PC-9 (cell line): ENCODE measurements around the gene DNMBP.
A peak's percentile ranks its signal among the peaks of the same experiment; 100 is the strongest.

Source experiments
- EZH2 ChIP-seq: fragments of 200-600 bp; sonication (generic); IDR thresholded peaks from 2 replicates; pipeline ENCODE4 v1.8.0; 2017; ENCODE audit warnings: antibody characterized with exemption, low read depth
- TF ChIP-seq, protein P1 (sequence below): fragments of 200-600 bp; sonication (generic); conservative IDR thresholded peaks from 2 replicates; pipeline ENCODE4 v1.6.1; 2017; ENCODE audit warnings: mixed run types, antibody characterized with exemption, mild to moderate bottlenecking, moderate library complexity

DNA sequence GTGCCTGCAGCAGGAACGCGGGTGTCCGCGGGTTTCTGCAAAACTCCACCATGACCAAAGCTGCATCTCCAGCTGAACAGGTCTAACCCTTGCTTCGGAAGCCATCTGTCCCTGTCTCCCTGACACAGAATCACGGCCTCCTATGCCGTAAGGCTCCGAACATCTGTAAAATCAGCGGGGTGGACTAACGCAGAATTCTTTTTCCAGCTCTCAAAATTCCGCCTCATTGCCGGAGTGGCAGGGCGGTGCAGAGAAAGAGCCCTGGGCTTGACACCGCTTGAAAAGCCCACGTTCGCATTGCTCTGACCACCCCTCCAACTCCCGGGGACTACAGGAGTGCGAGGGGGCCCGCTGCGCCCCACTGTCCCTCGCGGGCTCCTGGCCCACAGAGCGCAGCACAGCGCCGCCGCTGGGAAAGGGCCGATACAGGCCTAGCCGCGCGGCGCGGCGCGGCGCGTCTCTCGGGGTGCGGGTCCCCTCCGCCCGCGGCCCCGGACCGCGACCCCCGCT, 409 bp downstream of the DNMBP start:
- TF ChIP-seq, protein P1, sequence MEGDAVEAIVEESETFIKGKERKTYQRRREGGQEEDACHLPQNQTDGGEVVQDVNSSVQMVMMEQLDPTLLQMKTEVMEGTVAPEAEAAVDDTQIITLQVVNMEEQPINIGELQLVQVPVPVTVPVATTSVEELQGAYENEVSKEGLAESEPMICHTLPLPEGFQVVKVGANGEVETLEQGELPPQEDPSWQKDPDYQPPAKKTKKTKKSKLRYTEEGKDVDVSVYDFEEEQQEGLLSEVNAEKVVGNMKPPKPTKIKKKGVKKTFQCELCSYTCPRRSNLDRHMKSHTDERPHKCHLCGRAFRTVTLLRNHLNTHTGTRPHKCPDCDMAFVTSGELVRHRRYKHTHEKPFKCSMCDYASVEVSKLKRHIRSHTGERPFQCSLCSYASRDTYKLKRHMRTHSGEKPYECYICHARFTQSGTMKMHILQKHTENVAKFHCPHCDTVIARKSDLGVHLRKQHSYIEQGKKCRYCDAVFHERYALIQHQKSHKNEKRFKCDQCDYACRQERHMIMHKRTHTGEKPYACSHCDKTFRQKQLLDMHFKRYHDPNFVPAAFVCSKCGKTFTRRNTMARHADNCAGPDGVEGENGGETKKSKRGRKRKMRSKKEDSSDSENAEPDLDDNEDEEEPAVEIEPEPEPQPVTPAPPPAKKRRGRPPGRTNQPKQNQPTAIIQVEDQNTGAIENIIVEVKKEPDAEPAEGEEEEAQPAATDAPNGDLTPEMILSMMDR: 0 out of 2 replicates have a peak, but pooled peaks have one; percentile 30
- TF ChIP-seq EZH2: no peak
